Stimulated activated CD8-positive, alpha-beta memory T cell treated with anti-CD3 and anti-CD28 coated beads, Interleukin-12 subunit alpha, Interleukin-12 subunit beta, amount 100 ng/mL, for 4 hours (primary cell): Measurements from ENCODE around the gene ESM1.
"Not testable (repeated sequence)": the region's sequence is repeated elsewhere in the genome, so short reads cannot be mapped to it uniquely, and the experiment has no call there.

Experiments
- DNase-seq: peaks from one replicate; pipeline ENCODE4 v3.0.0-alpha.2; 2020; ENCODE audit warnings: low read depth

ESM1 gene

GRCh38 chr5:54985301-54986268 is at the start of gene ESM1:
TSS of gene ESM1 (minus strand) at chr5:54985593. CDS start at chr5:54985517, 76 bp downstream.
- DNase-seq: no peak

GRCh38 chr5:55033568-55033967 is 48.2 kb upstream of the ESM1 start:
- no peak for DNase-seq

- no peak for DNase-seq
These were observed 46.1 kb upstream of the ESM1 start for GRCh38 chr5:55031492-55031891.

- DNase-seq: no peak
These were observed 45.4 kb upstream of the ESM1 start for GRCh38 chr5:55030676-55031369.

- no peak for DNase-seq
These were observed 44.8 kb upstream of the ESM1 start for GRCh38 chr5:55030220-55030619.

GRCh38 chr5:55027595-55027994 is 42.2 kb upstream of the ESM1 start:
- DNase-seq: no peak

- DNase-seq: no peak
These were observed 37.1 kb upstream of the ESM1 start for GRCh38 chr5:55022450-55022849.

- DNase-seq: no peak
These were observed 36.4 kb upstream of the ESM1 start for GRCh38 chr5:55021821-55022220.

- DNase-seq: no peak
These were observed 36.0 kb upstream of the ESM1 start for GRCh38 chr5:55021410-55021809.

GRCh38 chr5:55010149-55010548 is 24.8 kb upstream of the ESM1 start:
- DNase-seq: not testable (repeated sequence)

- no peak for DNase-seq
These were observed 19.3 kb upstream of the ESM1 start for GRCh38 chr5:55004729-55005128.

- no peak for DNase-seq
These were observed 18.2 kb upstream of the ESM1 start for GRCh38 chr5:55003432-55004065.

- not testable (repeated sequence) for DNase-seq
These were observed 16.8 kb upstream of the ESM1 start for GRCh38 chr5:55002166-55002565.

- DNase-seq: no peak
These were observed 11.7 kb upstream of the ESM1 start for GRCh38 chr5:54997081-54997480.

GRCh38 chr5:54996466-54996865 is 11.1 kb upstream of the ESM1 start:
- DNase-seq: no peak

GRCh38 chr5:54995168-54995567 is 9.8 kb upstream of the ESM1 start:
- no peak for DNase-seq

- DNase-seq: no peak
These were observed 9.2 kb upstream of the ESM1 start for GRCh38 chr5:54994628-54995027.

- no peak for DNase-seq
These were observed 7.9 kb upstream of the ESM1 start for GRCh38 chr5:54993318-54993717.

- DNase-seq: no peak
These were observed 6.0 kb upstream of the ESM1 start for GRCh38 chr5:54991416-54991815.

- DNase-seq: no peak
These were observed 5.5 kb upstream of the ESM1 start for GRCh38 chr5:54990841-54991258.

- no peak for DNase-seq
These were observed 3.4 kb upstream of the ESM1 start for GRCh38 chr5:54988817-54989216.

GRCh38 chr5:54988218-54988617 is 2.8 kb upstream of the ESM1 start:
- DNase-seq: no peak

- DNase-seq: no peak
These were observed 869 bp upstream of the ESM1 start for GRCh38 chr5:54986269-54986654.
